BLaER1 treated with 17β-estradiol and CSF1 and Interleukin-3, amounts not matched to agents 10 nM and 100 nM (cell line): Measurements from ENCODE around the gene TPSG1.
A peak's percentile ranks its signal among the peaks of the same experiment; 100 is the strongest.

Experiments
- H3K27ac ChIP-seq, 11 experiments: shearing (Covaris generic); formaldehyde crosslinking; 2 replicates each; pipeline ENCODE4 v1.8.1; 2022
- H3K27me3 ChIP-seq, 11 experiments: shearing (Covaris generic); formaldehyde crosslinking; 2 replicates each; pipeline ENCODE4 v1.8.1; 2022
- H3K36me3 ChIP-seq, 11 experiments: shearing (Covaris generic); formaldehyde crosslinking; 2 replicates each; pipeline ENCODE4 v1.8.1; 2022
- H3K4me1 ChIP-seq, 10 experiments: shearing (Covaris generic); formaldehyde crosslinking; 2 replicates each; pipeline ENCODE4 v1.8.1; 2022
- H3K4me2 ChIP-seq, 11 experiments: shearing (Covaris generic); formaldehyde crosslinking; 2 replicates each; pipeline ENCODE4 v1.8.1; 2022
- H3K4me3 ChIP-seq, 10 experiments: shearing (Covaris generic); formaldehyde crosslinking; 2 replicates each; pipeline ENCODE4 v1.8.1; 2022
- H3K9ac ChIP-seq, 11 experiments: shearing (Covaris generic); formaldehyde crosslinking; 2 replicates each; pipeline ENCODE4 v1.8.1; 2022
- H3K9me3 ChIP-seq, 11 experiments: shearing (Covaris generic); formaldehyde crosslinking; replicated peaks in 1 of 11; 2 replicates each; pipeline ENCODE4 v1.8.1; 2022
- H4K20me1 ChIP-seq, 11 experiments: shearing (Covaris generic); formaldehyde crosslinking; 2 replicates each; pipeline ENCODE4 v1.8.1; 2022
- Cebpa-rat ChIP-seq, 11 experiments: shearing (Covaris generic); IDR thresholded peaks; 2 replicates each; pipeline ENCODE4 v1.8.1; 2022

TPSG1 gene

DNA sequence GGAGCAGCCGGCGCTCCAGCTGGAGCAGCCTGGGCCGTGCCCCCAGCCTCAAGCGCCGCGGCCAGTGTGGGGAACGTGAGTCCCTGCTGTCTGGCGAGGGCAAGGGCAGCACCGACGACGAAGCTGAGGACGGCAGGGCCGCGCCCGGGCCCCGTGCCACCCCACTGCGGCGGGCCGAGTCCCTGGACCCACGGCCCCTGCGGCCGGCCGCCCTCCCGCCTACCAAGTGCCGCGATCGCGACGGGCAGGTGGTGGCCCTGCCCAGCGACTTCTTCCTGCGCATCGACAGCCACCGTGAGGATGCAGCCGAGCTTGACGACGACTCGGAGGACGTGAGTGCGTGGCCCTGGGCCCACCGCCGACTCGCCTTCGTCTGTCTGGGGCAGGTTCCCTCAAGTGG, 16.0 kb downstream of the TPSG1 start:
- no peaks in the 10 kb centered on the region for H3K27me3 ChIP-seq

GRCh38 chr16:1208239-1208830, 16.7 kb downstream of the TPSG1 start:
- Histone ChIP-seq H3K4me2 (peak overlapping the region; percentile 58 to 71 (median 66)), H3K4me1 (peaks cover 15 to 29% (median 25%) of the 10 kb centered on the region in 10 experiments), H3K27me3 (no peaks in the 10 kb centered on the region), H3K9ac (peak overlapping the region in 9 of 11 experiments; percentile 49 to 71 (median 64); a peak in 16 of 22 replicates), H3K9me3 (no peaks in the 10 kb centered on the region), H3K4me3 (no peak overlapping the region), H3K27ac (peak overlapping the region in 10 of 11 experiments; percentile 16 to 76 (median 68); a peak in 19 of 22 replicates), H3K36me3 (peaks cover 0 to 43% (median 8%) of the 10 kb centered on the region in 11 experiments; a peak in 11 of 22 replicates), H4K20me1 (peaks cover 0 to 17% (median 0%) of the 10 kb centered on the region in 11 experiments; a peak in 6 of 22 replicates)
- no peak for TF ChIP-seq Cebpa-rat (IDR thresholded peaks at IDR 0.05)

More for the DNA sequence above, 16.0 kb downstream of the TPSG1 start:
- Histone ChIP-seq H3K9ac (peak overlapping the region in 4 of 11 experiments; percentile 59 to 71 (median 67); a peak in 7 of 22 replicates), H3K4me3 (no peak overlapping the region), H3K27ac (peak overlapping the region in 6 of 11 experiments; percentile 67 to 76 (median 74); a peak in 11 of 22 replicates), H3K36me3 (peaks cover 0 to 50% (median 8%) of the 10 kb centered on the region in 11 experiments; a peak in 11 of 22 replicates), H3K9me3 (no peaks in the 10 kb centered on the region), H3K4me2 (peak overlapping the region in 10 of 11 experiments; percentile 58 to 71 (median 66); a peak in 18 of 22 replicates), H3K4me1 (peaks cover 15 to 29% (median 25%) of the 10 kb centered on the region in 10 experiments), H4K20me1 (peaks cover 0 to 13% (median 0%) of the 10 kb centered on the region in 11 experiments; a peak in 5 of 22 replicates)
- TF ChIP-seq Cebpa-rat (IDR thresholded peaks at IDR 0.05), result no peak

DNA sequence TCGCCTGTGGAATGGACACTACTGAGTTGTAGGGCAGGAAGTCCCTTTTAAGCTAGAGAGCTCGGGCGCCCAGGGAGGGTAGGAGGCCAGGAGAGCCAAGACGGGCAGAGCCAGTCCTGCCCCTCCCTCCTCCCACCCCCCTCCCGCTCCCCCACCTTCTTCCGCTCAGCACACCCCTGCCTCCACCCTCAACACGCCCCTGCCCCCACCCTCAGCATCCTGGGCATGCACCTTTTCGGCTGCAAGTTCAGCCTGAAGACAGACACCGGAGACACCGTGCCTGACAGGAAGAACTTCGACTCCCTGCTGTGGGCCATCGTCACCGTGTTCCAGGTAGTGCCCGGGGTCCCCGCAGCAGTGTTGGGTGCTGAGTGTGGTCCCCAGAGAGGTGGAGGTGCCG, 18.3 kb downstream of the TPSG1 start:
- Histone ChIP-seq H3K36me3 (peaks cover 0 to 34% (median 8%) of the 10 kb centered on the region in 11 experiments; a peak in 12 of 22 replicates), H3K4me3 (no peak overlapping the region), H3K4me1 (peaks cover 15 to 29% (median 25%) of the 10 kb centered on the region in 10 experiments), H3K9me3 (no peaks in the 10 kb centered on the region), H3K4me2 (no peak overlapping the region), H4K20me1 (peaks cover 0 to 32% (median 4%) of the 10 kb centered on the region in 11 experiments; a peak in 8 of 22 replicates), H3K27me3 (no peaks in the 10 kb centered on the region), H3K27ac (no peak overlapping the region), H3K9ac (no peak overlapping the region)
- TF ChIP-seq Cebpa-rat (IDR thresholded peaks at IDR 0.05), result no peak

- no peak overlapping the region for H3K4me3 ChIP-seq
- H3K9ac ChIP-seq, result no peak overlapping the region
- no peaks in the 10 kb centered on the region for H3K27me3 ChIP-seq
- no peak overlapping the region for H3K4me2 ChIP-seq
- H3K4me1 ChIP-seq, result peaks cover 15 to 29% (median 25%) of the 10 kb centered on the region in 10 experiments
- no peaks in the 10 kb centered on the region for H3K9me3 ChIP-seq
- H4K20me1 ChIP-seq, result peaks cover 0 to 33% (median 4%) of the 10 kb centered on the region in 11 experiments; a peak in 8 of 22 replicates
- peaks cover 0 to 33% (median 7%) of the 10 kb centered on the region in 11 experiments; a peak in 12 of 22 replicates for H3K36me3 ChIP-seq
- TF ChIP-seq Cebpa-rat (IDR thresholded peaks at IDR 0.05), result no peak
- no peak overlapping the region for H3K27ac ChIP-seq
Observed at GRCh38 chr16:1206326-1206725, 18.7 kb downstream of the TPSG1 start.

DNA sequence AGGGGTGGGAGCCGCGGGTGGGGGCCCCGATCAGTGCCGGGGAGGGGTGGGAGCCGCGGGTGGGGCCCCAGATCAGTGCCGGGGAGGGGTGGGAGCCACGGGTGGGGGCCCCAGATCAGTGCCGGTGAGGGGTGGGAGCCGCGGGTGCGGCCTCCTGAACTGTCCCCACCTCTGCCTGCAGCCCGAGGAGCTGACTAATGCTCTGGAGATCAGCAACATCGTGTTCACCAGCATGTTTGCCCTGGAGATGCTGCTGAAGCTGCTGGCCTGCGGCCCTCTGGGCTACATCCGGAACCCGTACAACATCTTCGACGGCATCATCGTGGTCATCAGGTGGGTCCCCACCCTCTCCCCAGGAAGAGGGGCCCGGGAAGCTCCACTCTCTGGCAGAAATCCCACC, 20.1 kb downstream of the TPSG1 start:
- Histone ChIP-seq H3K27me3 (no peaks in the 10 kb centered on the region), H3K9me3 (no peaks in the 10 kb centered on the region), H3K27ac (no peak overlapping the region), H3K36me3 (peaks cover 0 to 23% (median 0%) of the 10 kb centered on the region in 11 experiments; a peak in 7 of 22 replicates), H3K4me2 (peak overlapping the region in 4 of 11 experiments; percentile 3 to 49 (median 27); a peak in 4 of 22 replicates), H3K9ac (no peak overlapping the region; a peak in 1 of 22 replicates), H4K20me1 (peaks cover 0 to 33% (median 4%) of the 10 kb centered on the region in 11 experiments; a peak in 8 of 22 replicates), H3K4me1 (peaks cover 15 to 29% (median 25%) of the 10 kb centered on the region in 10 experiments), H3K4me3 (no peak overlapping the region)
- no peak for TF ChIP-seq Cebpa-rat (IDR thresholded peaks at IDR 0.05)

GRCh38 chr16:1202274-1202673, 22.8 kb downstream of the TPSG1 start:
- H3K27me3 ChIP-seq, result no peaks in the 10 kb centered on the region
- no peak overlapping the region for H3K9ac ChIP-seq
- no peak for TF ChIP-seq Cebpa-rat (IDR thresholded peaks at IDR 0.05)
- H3K4me3 ChIP-seq, result no peak overlapping the region
- no peaks in the 10 kb centered on the region for H3K9me3 ChIP-seq
- no peak overlapping the region for H3K27ac ChIP-seq
- peaks cover 0 to 14% (median 0%) of the 10 kb centered on the region in 11 experiments; a peak in 7 of 22 replicates for H3K36me3 ChIP-seq
- H3K4me2 ChIP-seq, result no peak overlapping the region
- peaks cover 0 to 12% (median 5%) of the 10 kb centered on the region in 10 experiments; a peak in 10 of 20 replicates for H3K4me1 ChIP-seq
- H4K20me1 ChIP-seq, result peaks cover 0 to 50% (median 14%) of the 10 kb centered on the region in 11 experiments; a peak in 14 of 22 replicates

DNA sequence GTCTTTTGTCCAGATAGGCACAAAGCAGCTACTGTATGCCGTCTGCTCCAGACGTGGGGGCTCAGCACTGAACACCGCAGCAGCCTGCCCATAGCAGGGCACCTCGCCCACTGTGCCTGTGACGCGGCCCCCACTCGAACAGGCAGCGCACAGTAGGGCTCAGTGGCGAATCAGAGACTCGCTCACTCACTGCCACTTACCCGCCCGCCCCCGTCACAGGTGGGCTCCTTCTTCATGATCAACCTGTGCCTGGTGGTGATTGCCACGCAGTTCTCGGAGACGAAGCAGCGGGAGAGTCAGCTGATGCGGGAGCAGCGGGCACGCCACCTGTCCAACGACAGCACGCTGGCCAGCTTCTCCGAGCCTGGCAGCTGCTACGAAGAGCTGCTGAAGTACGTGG, 23.6 kb downstream of the TPSG1 start:
- Histone ChIP-seq H3K9ac (no peak overlapping the region), H3K27ac (no peak overlapping the region), H3K27me3 (no peaks in the 10 kb centered on the region), H3K4me1 (peaks cover 0 to 21% (median 5%) of the 10 kb centered on the region in 10 experiments; a peak in 10 of 20 replicates), H3K4me2 (no peak overlapping the region), H4K20me1 (peaks cover 0 to 58% (median 22%) of the 10 kb centered on the region in 11 experiments; a peak in 14 of 22 replicates), H3K36me3 (peaks cover 0 to 14% (median 0%) of the 10 kb centered on the region in 11 experiments; a peak in 7 of 22 replicates), H3K9me3 (no peaks in the 10 kb centered on the region), H3K4me3 (no peak overlapping the region)
- no peak for TF ChIP-seq Cebpa-rat (IDR thresholded peaks at IDR 0.05)

DNA sequence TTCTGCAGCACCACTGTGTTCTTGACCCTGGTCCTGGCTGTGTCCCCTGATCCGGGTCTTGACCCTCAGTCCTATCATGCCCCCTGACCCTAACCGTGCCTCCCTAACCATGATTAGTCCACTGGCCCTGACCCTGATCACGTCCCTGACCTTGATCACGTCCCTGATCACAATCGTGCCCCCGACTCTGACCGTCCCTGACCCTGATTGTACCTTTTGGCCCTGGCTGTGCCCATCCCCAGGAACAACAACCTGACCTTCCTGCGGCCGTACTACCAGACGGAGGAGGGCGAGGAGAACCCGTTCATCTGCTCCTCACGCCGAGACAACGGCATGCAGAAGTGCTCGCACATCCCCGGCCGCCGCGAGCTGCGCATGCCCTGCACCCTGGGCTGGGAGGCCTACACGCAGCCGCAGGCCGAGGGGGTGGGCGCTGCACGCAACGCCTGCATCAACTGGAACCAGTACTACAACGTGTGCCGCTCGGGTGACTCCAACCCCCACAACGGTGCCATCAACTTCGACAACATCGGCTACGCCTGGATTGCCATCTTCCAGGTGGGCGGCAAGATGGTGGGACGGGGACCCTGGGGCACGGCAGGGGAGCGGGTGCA, 24.9 kb downstream of the TPSG1 start:
- TF ChIP-seq Cebpa-rat (IDR thresholded peaks at IDR 0.05), result no peak
- H3K9me3 ChIP-seq, result no peaks in the 10 kb centered on the region
- no peak overlapping the region for H3K4me2 ChIP-seq
- no peak overlapping the region for H3K4me3 ChIP-seq
- no peak overlapping the region for H3K27ac ChIP-seq
- no peak overlapping the region for H3K9ac ChIP-seq
- peaks cover 0 to 15% (median under 1%) of the 10 kb centered on the region in 10 experiments; a peak in 9 of 20 replicates for H3K4me1 ChIP-seq
- H4K20me1 ChIP-seq, result peaks cover 0 to 62% (median 31%) of the 10 kb centered on the region in 11 experiments; a peak in 15 of 22 replicates
- no peaks in the 10 kb centered on the region for H3K27me3 ChIP-seq
- peaks cover 0 to 11% (median 0%) of the 10 kb centered on the region in 11 experiments; a peak in 7 of 22 replicates for H3K36me3 ChIP-seq
